Nephron progenitor cell (in vitro differentiated cells): ENCODE measurements around the gene PTPRR.

Source experiments
- DNase-seq: peaks from one replicate; pipeline ENCODE4 v3.0.0; 2021
- H3K27ac Mint-ChIP-seq: 2 replicates; pipeline ENCODE4 v1.8.0; 2021; ENCODE audit warnings: mild to moderate bottlenecking, moderate library complexity, mixed read lengths
- H3K27me3 Mint-ChIP-seq: 2 replicates; pipeline ENCODE4 v1.8.0; 2021; ENCODE audit warnings: mild to moderate bottlenecking, low read depth, mixed read lengths; ENCODE audit not compliant: poor library complexity
- H3K36me3 Mint-ChIP-seq: 2 replicates; pipeline ENCODE4 v1.8.0; 2021; ENCODE audit warnings: low read depth, mixed read lengths
- H3K4me1 Mint-ChIP-seq: 2 replicates; pipeline ENCODE4 v1.8.0; 2021; ENCODE audit warnings: mixed read lengths
- H3K4me3 Mint-ChIP-seq: 2 replicates; pipeline ENCODE4 v1.8.0; 2021; ENCODE audit warnings: mild to moderate bottlenecking, moderate library complexity, mixed read lengths
- H3K9me3 Mint-ChIP-seq: 2 replicates; pipeline ENCODE4 v1.8.0; 2021; ENCODE audit warnings: mild to moderate bottlenecking, moderate library complexity, mixed read lengths
- TF ChIP-seq, protein P1 (sequence below): fragments of 200-600 bp; sonication (generic); IDR thresholded peaks from 2 replicates; pipeline ENCODE4 v1.5.0; 2021; ENCODE audit warnings: antibody characterized with exemption

The PTPRR gene

DNA sequence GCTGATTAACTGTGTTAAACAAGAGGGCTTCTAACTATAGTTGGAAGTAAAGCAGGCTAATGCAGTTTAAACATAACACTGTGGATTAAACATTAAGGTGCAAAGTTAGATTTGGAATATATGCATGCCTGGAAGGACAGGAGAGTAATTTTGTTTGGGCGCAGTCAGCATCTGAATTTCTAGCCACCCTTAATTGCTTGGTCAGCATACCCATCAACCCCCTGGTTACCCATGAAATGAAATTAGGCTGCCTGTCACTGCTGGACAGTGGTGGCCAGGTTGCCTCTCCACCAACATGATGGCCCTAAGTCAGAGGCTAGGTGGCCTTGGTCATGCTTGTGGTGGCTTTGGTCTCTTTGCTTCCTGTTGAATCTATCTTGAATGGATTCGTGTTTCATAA is 253.3 kb downstream of the PTPRR start:
- H3K27ac Mint-ChIP-seq: no peak overlapping the region
- TF ChIP-seq, protein P1, sequence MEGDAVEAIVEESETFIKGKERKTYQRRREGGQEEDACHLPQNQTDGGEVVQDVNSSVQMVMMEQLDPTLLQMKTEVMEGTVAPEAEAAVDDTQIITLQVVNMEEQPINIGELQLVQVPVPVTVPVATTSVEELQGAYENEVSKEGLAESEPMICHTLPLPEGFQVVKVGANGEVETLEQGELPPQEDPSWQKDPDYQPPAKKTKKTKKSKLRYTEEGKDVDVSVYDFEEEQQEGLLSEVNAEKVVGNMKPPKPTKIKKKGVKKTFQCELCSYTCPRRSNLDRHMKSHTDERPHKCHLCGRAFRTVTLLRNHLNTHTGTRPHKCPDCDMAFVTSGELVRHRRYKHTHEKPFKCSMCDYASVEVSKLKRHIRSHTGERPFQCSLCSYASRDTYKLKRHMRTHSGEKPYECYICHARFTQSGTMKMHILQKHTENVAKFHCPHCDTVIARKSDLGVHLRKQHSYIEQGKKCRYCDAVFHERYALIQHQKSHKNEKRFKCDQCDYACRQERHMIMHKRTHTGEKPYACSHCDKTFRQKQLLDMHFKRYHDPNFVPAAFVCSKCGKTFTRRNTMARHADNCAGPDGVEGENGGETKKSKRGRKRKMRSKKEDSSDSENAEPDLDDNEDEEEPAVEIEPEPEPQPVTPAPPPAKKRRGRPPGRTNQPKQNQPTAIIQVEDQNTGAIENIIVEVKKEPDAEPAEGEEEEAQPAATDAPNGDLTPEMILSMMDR: no peak
- no peaks in the 10 kb centered on the region for H3K36me3 Mint-ChIP-seq
- H3K4me3 Mint-ChIP-seq: no peak overlapping the region
- H3K4me1 Mint-ChIP-seq: no peaks in the 10 kb centered on the region
- H3K9me3 Mint-ChIP-seq: no peaks in the 10 kb centered on the region
- DNase-seq: no peak
- H3K27me3 Mint-ChIP-seq: peaks cover 3% of the 10 kb centered on the region

DNA sequence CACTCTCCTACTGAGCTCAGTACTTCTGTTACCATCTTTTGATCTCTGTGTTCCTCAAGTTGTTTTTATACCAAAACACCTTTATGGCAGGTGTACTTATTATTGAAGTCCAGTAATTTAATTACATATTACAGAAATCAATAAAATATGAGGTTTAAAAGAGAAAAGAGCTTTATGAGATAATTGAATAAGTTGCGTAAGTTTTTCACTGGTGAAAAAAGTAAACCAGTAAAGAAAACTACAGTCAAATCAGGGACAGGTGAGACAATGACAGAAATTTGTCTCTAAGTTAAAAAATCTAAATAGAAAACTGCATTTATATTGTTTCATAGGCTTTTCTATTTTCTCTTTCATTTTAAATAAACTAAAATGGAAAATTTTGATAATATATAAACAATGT is 254.2 kb downstream of the PTPRR start:
- no peaks in the 10 kb centered on the region for H3K9me3 Mint-ChIP-seq

DNA sequence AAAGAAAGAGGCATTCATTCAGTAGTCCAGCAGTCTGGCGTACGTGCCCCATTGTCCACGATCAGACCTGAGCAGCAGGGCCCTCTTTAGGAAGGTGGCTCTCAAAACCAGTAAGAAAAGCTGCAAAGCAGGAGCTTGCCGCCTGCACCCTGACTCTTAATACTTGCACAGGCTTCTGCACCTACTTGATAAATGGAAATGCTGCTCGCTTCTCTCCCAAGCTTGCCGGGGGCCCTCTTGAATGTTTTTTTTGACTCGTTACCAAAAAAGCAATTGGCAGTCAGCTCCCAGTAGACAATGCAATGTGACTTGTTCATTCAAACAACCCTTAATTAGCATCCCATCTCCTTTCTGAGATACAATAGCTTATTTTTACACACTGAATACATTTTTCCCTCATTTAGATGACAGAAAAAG is 256.1 kb downstream of the PTPRR start:
- Mint-ChIP-seq H3K4me1 (no peaks in the 10 kb centered on the region), H3K36me3 (no peaks in the 10 kb centered on the region), H3K4me3 (no peak overlapping the region), H3K27me3 (peaks cover 7% of the 10 kb centered on the region), H3K27ac (no peak overlapping the region), H3K9me3 (no peaks in the 10 kb centered on the region)
- no peak for DNase-seq
- TF ChIP-seq, protein P1: no peak

More for the DNA sequence above, 254.2 kb downstream of the PTPRR start:
- no peak for DNase-seq
- no peaks in the 10 kb centered on the region for H3K36me3 Mint-ChIP-seq
- no peaks in the 10 kb centered on the region for H3K4me1 Mint-ChIP-seq
- H3K27ac Mint-ChIP-seq: no peak overlapping the region
- TF ChIP-seq, protein P1: no peak
- H3K27me3 Mint-ChIP-seq: peaks cover 3% of the 10 kb centered on the region
- no peak overlapping the region for H3K4me3 Mint-ChIP-seq

DNA sequence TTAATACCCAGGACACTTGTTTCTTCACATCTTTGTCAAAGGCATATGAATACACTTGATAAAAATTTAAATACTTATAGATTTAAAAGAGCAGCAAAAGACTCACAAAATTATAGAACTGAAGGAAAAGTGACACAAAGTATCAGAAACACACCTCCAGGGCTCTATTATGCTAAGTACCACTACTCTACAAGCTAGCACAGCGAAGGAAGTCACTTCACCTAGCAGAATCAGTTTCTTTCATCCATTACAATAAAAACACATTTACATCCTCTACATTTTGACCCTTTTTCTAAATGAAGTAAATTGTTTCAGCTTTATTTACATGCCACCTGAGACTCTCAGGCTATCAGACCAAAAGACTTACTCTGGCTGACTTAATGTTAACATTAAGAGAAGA is 256.7 kb downstream of the PTPRR start:
- TF ChIP-seq, protein P1: no peak
- Mint-ChIP-seq H3K27ac (no peak overlapping the region), H3K4me1 (no peaks in the 10 kb centered on the region), H3K9me3 (no peaks in the 10 kb centered on the region), H3K27me3 (peaks cover 7% of the 10 kb centered on the region), H3K36me3 (no peaks in the 10 kb centered on the region), H3K4me3 (no peak overlapping the region)
- no peak for DNase-seq

DNA sequence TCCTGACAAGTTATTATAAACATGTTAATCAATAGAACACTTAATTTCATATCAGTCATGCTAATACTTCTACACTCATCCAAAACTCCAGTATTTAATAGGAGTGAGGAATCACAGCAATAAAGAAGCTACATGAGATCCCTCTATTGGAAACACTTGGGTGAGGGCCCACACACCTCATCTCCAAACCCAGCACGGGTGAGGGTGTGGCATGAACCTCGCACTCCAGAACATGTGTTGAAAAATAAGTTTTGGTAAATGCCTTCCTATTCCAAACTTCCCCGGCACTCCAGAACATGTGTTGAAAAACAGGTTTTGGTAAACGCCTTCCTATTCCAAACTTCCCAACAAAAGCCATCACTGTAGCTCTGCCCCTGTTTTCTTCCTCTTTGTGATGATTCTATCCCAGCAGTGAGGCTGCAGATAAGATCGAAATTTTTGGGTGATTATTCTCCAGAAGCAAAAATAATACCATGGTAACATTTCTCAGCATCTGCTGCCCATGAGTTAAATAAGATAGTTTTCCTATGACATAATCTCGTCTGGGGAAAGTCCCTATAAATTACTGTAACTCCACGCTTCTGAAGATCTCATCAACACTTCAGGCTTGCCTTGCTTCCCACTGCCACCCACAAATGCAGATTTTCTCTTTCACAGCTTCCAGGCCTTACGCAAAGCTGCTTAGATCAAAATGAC is 258.9 kb downstream of the PTPRR start:
- DNase-seq: no peak
- TF ChIP-seq, protein P1: no peak
- H3K27me3 Mint-ChIP-seq: peaks cover 4% of the 10 kb centered on the region
- no peaks in the 10 kb centered on the region for H3K4me1 Mint-ChIP-seq
- H3K4me3 Mint-ChIP-seq: no peak overlapping the region
- H3K27ac Mint-ChIP-seq: no peak overlapping the region
- no peaks in the 10 kb centered on the region for H3K36me3 Mint-ChIP-seq
- H3K9me3 Mint-ChIP-seq: no peaks in the 10 kb centered on the region

DNA sequence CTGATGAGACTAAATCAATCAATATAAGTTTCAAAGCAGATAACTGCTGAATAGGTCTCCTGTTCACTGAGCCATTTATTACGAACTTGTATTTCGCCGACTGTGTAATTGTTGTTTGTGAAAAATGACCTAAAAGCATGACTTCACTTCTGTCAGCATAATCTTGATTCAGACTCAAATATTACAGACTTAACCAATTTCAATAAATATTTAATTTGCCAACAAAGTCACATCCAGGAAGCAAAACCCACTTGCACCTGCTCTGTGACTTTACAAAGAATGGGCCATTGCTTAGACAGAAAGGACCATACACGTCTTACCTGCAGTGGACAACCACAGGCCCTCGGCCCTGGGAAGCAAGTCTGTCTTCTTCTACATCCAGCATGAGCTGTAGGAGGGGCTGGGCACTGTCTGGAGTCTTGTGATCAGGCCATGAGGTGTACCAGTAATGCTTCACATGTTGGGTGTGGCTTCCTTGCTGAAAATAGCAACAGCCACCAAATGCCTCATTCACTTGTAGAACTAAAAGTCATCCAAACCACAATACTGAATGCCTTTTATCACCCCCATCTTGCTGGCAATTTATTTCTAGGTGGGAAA is 259.8 kb downstream of the PTPRR start:
- Mint-ChIP-seq H3K4me1 (no peaks in the 10 kb centered on the region), H3K9me3 (no peaks in the 10 kb centered on the region), H3K4me3 (no peak overlapping the region), H3K36me3 (no peaks in the 10 kb centered on the region), H3K27ac (no peak overlapping the region), H3K27me3 (peaks cover 4% of the 10 kb centered on the region)
- TF ChIP-seq, protein P1: no peak
- DNase-seq: no peak
